ENCODE results near the gene PSMC1. TPM values are rescaled to one million over a fixed set of nuclear protein-coding genes. Genes with fewer than 3 reads are reported as not detected.

Gene PSMC1
- total and polyA plus RNA-seq, 10 of the 15 experiments (the other 5 are each of a cell fraction or from before 2014, with no cell fraction given), result 97.4 to 286 (median 209) TPM

DNA sequence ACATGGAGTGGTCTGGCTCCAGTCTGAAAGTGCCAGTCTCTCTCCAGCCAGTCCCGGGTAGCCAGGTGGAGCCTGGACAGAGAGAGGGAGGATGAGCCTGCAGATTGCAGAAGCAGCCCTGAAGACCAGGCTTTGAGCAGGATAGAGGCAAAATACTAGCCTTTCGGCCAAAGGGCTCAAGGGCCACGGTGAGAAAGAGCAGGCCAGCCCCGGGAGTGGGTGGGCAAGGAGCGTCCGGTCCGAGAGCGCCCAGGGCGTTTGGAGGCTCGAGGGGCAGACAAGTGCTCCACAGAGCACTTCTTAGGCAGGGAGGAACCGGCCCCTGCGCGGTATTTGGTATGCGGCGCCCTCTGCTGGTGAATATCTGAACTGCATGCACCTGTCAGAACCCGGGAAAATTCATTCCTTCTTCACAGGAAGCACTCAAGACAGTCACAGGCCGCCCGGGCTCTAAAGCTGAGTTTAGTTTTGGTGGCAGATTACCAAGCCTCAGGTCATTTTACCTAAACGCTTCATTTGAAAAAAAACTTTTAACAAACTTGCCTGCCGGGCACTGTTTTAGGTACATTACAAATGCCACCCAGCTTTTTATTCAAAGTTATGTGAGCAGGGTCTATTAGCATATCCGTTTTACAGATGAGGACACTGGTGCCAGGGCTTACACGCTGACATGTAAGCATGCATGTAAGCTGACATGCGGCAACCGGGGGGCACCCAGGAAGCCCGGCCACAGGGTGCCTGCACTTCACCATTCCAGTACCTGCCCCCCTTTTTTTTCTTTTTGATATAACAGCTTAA lies 21.0 kb upstream of the PSMC1 start (continued):
- TF ChIP-seq FOS (IDR thresholded peaks at IDR 0.05; ENCODE audit: borderline replicate concordance, extremely low read depth, insufficient read length) (no peak), SMAD1 (IDR thresholded peaks at IDR 0.05; ENCODE audit: low read depth, partially characterized antibody) (no peak), YY1 (IDR thresholded peaks at IDR 0.05; ENCODE audit: low read depth, low read length) (peak; percentile 50; the same call in 1 of the 2 replicates), ZBED1 (IDR thresholded peaks at IDR 0.05; ENCODE audit: borderline replicate concordance) (no peak), MEF2B (IDR thresholded peaks at IDR 0.05; ENCODE audit: partially characterized antibody, poor library complexity, severe bottlenecking) (no peak), ETV6 (conservative IDR thresholded peaks at IDR 0.05 in 1 of 2, IDR thresholded peaks at IDR 0.05 in 1 of 2; ENCODE audit: borderline replicate concordance in 1 of 2, low read depth in 1 of 2) (no peak), IRF4 (IDR thresholded peaks at IDR 0.05; ENCODE audit: low read depth, low read length) (no peak), PAX5 (IDR thresholded peaks at IDR 0.05; ENCODE audit: borderline replicate concordance, low read depth, low read length) (no peak), MTA3 (IDR thresholded peaks at IDR 0.05; ENCODE audit: borderline replicate concordance, low read length) (no peak), NBN (IDR thresholded peaks at IDR 0.05) (no peak), MYC (IDR thresholded peaks at IDR 0.05; ENCODE audit: insufficient read depth, insufficient read length, insufficient replicate concordance, low read length, severe bottlenecking) (no peak), TCF7 (IDR thresholded peaks at IDR 0.05; ENCODE audit: borderline replicate concordance) (no peak), NFXL1 (IDR thresholded peaks at IDR 0.05; ENCODE audit: borderline replicate concordance) (peak; percentile 95), NFYB (IDR thresholded peaks at IDR 0.05; ENCODE audit: insufficient read depth, low read depth, low read length) (no peak), ZBTB33 (IDR thresholded peaks at IDR 0.05) (no peak), MTA2 (IDR thresholded peaks at IDR 0.05; ENCODE audit: low read depth) (no peak), HSF1 (IDR thresholded peaks at IDR 0.05; ENCODE audit: low read depth, low read length) (no peak), RAD51 (IDR thresholded peaks at IDR 0.05) (no peak), RUNX3 (IDR thresholded peaks at IDR 0.05; ENCODE audit: low read length) (no peak), DPF2 (IDR thresholded peaks at IDR 0.05) (no peak), STAT3 (IDR thresholded peaks at IDR 0.05; ENCODE audit: low read depth, low read length) (no peak), BCL11A (IDR thresholded peaks at IDR 0.05; ENCODE audit: low read depth, low read length) (no peak), ESRRA (IDR thresholded peaks at IDR 0.05; ENCODE audit: low read length) (no peak), RELA (IDR thresholded peaks at IDR 0.05; ENCODE audit: borderline replicate concordance, partially characterized antibody) (no peak), ZNF217 (IDR thresholded peaks at IDR 0.05) (no peak)
- TF ChIP-seq, protein P1, sequence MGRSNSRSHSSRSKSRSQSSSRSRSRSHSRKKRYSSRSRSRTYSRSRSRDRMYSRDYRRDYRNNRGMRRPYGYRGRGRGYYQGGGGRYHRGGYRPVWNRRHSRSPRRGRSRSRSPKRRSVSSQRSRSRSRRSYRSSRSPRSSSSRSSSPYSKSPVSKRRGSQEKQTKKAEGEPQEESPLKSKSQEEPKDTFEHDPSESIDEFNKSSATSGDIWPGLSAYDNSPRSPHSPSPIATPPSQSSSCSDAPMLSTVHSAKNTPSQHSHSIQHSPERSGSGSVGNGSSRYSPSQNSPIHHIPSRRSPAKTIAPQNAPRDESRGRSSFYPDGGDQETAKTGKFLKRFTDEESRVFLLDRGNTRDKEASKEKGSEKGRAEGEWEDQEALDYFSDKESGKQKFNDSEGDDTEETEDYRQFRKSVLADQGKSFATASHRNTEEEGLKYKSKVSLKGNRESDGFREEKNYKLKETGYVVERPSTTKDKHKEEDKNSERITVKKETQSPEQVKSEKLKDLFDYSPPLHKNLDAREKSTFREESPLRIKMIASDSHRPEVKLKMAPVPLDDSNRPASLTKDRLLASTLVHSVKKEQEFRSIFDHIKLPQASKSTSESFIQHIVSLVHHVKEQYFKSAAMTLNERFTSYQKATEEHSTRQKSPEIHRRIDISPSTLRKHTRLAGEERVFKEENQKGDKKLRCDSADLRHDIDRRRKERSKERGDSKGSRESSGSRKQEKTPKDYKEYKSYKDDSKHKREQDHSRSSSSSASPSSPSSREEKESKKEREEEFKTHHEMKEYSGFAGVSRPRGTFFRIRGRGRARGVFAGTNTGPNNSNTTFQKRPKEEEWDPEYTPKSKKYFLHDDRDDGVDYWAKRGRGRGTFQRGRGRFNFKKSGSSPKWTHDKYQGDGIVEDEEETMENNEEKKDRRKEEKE (IDR thresholded peaks at IDR 0.05), result no peak
